ACHN (cell line): ENCODE data around the gene ZNF479.
"Not testable (repeated sequence)": the region's sequence is repeated elsewhere in the genome, so short reads cannot be mapped to it uniquely, and the experiment has no call there.

Source experiments
- DNase-seq: peaks from one replicate; pipeline ENCODE4 v3.0.0-alpha.2; 2015
- in situ Hi-C: cut with HindIII; loops from 2 replicates; pipeline ENCODE4 v1.10.0; 2017; ENCODE audit warnings: low sequenced_read_pairs, low pct_ligation_motif_present, low pct_unique_long_range_greater_than_20kb

ZNF479 gene

GRCh38 chr7:57132336-57132735, at the start of gene ZNF479:
ZNF479 (minus strand) TSS chr7:57132436; CDS start chr7:57132324, 112 bp downstream.
- in situ Hi-C loops, DNase-seq: not testable (repeated sequence)

GRCh38 chr7:57182031-57182430, 49.8 kb upstream of the ZNF479 start:
- in situ Hi-C loops, result no loop called here
- no peak for DNase-seq

- in situ Hi-C loops, result no loop called here
- DNase-seq, result no peak
Measured at GRCh38 chr7:57181281-57181680, 49.0 kb upstream of the ZNF479 start.

- in situ Hi-C loops, result no loop called here
- DNase-seq, result no peak
Measured at GRCh38 chr7:57179776-57180415, 47.7 kb upstream of the ZNF479 start.

GRCh38 chr7:57178768-57179139, 46.5 kb upstream of the ZNF479 start:
- in situ Hi-C loops, result no loop called here
- DNase-seq, result no peak

- no peak for DNase-seq
- in situ Hi-C loops, result no loop called here
Measured at GRCh38 chr7:57177856-57178767, 45.9 kb upstream of the ZNF479 start.

GRCh38 chr7:57176928-57177635, 44.8 kb upstream of the ZNF479 start:
- in situ Hi-C loops, result no loop called here
- DNase-seq, result no peak

GRCh38 chr7:57165285-57165899, 33.2 kb upstream of the ZNF479 start:
- in situ Hi-C loops, result no loop called here
- no peak for DNase-seq

- DNase-seq, in situ Hi-C loops: not testable (repeated sequence)
Measured at GRCh38 chr7:57120123-57120784, 12.0 kb downstream of the ZNF479 start.
